SU-DHL-6 (cell line): ENCODE data around the gene CSTF3.

Experiments
- H2AFZ ChIP-seq: fragments of 200-600 bp; sonication (generic); 2 replicates; pipeline ENCODE4 v1.6.1; 2014; ENCODE audit warnings: low read depth, mild to moderate bottlenecking, moderate library complexity, mixed read lengths, antibody characterized with exemption, low read length; ENCODE audit not compliant: severe bottlenecking
- H3F3A ChIP-seq: fragments of 200-600 bp; shearing (Covaris generic); 2 replicates; pipeline ENCODE4 v1.6.0; 2016; ENCODE audit warnings: antibody characterized with exemption, mild to moderate bottlenecking; ENCODE audit not compliant: insufficient read depth
- H3K27ac ChIP-seq: fragments of 200-600 bp; sonication (generic); 2 replicates; pipeline ENCODE4 v1.5.1; 2016; ENCODE audit warnings: low read depth, mild to moderate bottlenecking, low read length, moderate library complexity, mixed read lengths
- H3K27me3 ChIP-seq: fragments of 200-600 bp; sonication (generic), shearing (Covaris generic); 2 replicates; pipeline ENCODE4 v1.6.0; 2014; ENCODE audit warnings: mild to moderate bottlenecking, low read length
- H3K36me3 ChIP-seq: fragments of 200-600 bp; sonication (generic); 2 replicates; pipeline ENCODE4 v1.6.1; 2014; ENCODE audit warnings: mild to moderate bottlenecking, low read length, mixed read lengths
- H3K4me2 ChIP-seq: fragments of 300-600, 200-600 bp; shearing (Covaris generic), sonication (generic); 2 replicates; pipeline ENCODE4 v1.6.0; 2014; ENCODE audit warnings: low read length, low read depth, mild to moderate bottlenecking; ENCODE audit not compliant: poor library complexity, severe bottlenecking
- H3K4me3 ChIP-seq: fragments of 200-600 bp; sonication (generic); 2 replicates; pipeline ENCODE4 v1.5.1; 2014; ENCODE audit warnings: antibody characterized with exemption, low read length, mild to moderate bottlenecking, mixed read lengths; ENCODE audit not compliant: insufficient read depth, poor library complexity, severe bottlenecking
- H3K79me2 ChIP-seq: fragments of 200-600 bp; sonication (generic); 2 replicates; pipeline ENCODE4 v1.6.1; 2014; ENCODE audit warnings: mild to moderate bottlenecking, low read length, moderate library complexity; ENCODE audit not compliant: insufficient read depth
- H3K9ac ChIP-seq: fragments of 200-600 bp; sonication (generic); 2 replicates; pipeline ENCODE4 v1.7.0; 2014; ENCODE audit warnings: mild to moderate bottlenecking, low read length
- H3K9me2 ChIP-seq: fragments of 200-600 bp; sonication (generic); replicated peaks from 2 replicates; pipeline ENCODE4 v1.6.1; 2014; ENCODE audit warnings: low read length; ENCODE audit not compliant: insufficient read depth
- H3K9me3 ChIP-seq: fragments of 200-600 bp; sonication (generic); 2 replicates; pipeline ENCODE4 v1.6.1; 2014; ENCODE audit warnings: low read length, mixed read lengths; ENCODE audit not compliant: insufficient read depth
- H4K20me1 ChIP-seq: fragments of 200-600 bp; sonication (generic); 2 replicates; pipeline ENCODE4 v1.6.1; 2014; ENCODE audit warnings: low read depth, mild to moderate bottlenecking, antibody characterized with exemption, low read length, moderate library complexity, mixed read lengths
- EZH2phosphoT487 ChIP-seq: fragments of 200-600 bp; sonication (generic), shearing (Covaris generic); conservative IDR thresholded peaks from 2 replicates; pipeline ENCODE4 v1.6.1; 2018; ENCODE audit warnings: mild to moderate bottlenecking, antibody characterized with exemption, low read length, moderate library complexity, mixed read lengths
- TF ChIP-seq, protein P1 (sequence below): fragments of 200-600 bp; sonication (generic); IDR thresholded peaks from one replicate; pipeline ENCODE4 v1.5.1; 2017; ENCODE audit warnings: antibody characterized with exemption, mild to moderate bottlenecking, low read length, moderate library complexity; ENCODE audit not compliant: insufficient read depth, poor library complexity, severe bottlenecking

Gene CSTF3

GRCh38 chr11:33172996-33173395, 11.7 kb upstream of the CSTF3 start:
- Histone ChIP-seq H3K27ac (no peak overlapping the region), H3K9ac (no peak overlapping the region), H3F3A (no peaks in the 10 kb centered on the region), H3K79me2 (no peaks in the 10 kb centered on the region), H3K27me3 (no peaks in the 10 kb centered on the region), H2AFZ (no peak overlapping the region), H4K20me1 (no peaks in the 10 kb centered on the region), H3K9me2 (no peaks in the 10 kb centered on the region), H3K4me3 (no peak overlapping the region), H3K4me2 (no peak overlapping the region), H3K36me3 (no peaks in the 10 kb centered on the region), H3K9me3 (no peaks in the 10 kb centered on the region)
- no peak for TF ChIP-seq EZH2phosphoT487
- TF ChIP-seq, protein P1, sequence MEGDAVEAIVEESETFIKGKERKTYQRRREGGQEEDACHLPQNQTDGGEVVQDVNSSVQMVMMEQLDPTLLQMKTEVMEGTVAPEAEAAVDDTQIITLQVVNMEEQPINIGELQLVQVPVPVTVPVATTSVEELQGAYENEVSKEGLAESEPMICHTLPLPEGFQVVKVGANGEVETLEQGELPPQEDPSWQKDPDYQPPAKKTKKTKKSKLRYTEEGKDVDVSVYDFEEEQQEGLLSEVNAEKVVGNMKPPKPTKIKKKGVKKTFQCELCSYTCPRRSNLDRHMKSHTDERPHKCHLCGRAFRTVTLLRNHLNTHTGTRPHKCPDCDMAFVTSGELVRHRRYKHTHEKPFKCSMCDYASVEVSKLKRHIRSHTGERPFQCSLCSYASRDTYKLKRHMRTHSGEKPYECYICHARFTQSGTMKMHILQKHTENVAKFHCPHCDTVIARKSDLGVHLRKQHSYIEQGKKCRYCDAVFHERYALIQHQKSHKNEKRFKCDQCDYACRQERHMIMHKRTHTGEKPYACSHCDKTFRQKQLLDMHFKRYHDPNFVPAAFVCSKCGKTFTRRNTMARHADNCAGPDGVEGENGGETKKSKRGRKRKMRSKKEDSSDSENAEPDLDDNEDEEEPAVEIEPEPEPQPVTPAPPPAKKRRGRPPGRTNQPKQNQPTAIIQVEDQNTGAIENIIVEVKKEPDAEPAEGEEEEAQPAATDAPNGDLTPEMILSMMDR: no peak

DNA sequence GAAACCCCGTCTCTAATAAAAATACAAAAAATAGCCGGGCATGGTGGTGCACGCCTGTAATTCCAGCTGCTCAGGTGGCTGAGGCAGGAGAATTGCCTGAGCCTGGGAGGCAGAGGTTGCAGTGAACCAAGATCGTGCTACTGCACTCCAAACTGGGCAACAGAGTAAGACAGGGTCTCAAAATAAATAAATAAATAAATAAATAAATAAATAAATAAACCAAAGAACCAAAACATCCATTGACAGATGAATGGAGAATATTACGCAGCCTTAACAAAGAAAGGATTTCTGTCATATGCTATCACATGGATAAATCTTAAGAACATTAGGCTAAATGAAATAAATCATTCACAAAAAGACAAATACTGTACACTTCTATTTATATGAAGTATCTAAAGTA, 11.1 kb upstream of the CSTF3 start:
- Histone ChIP-seq H3K9me2 (no peaks in the 10 kb centered on the region), H4K20me1 (no peaks in the 10 kb centered on the region), H3K4me3 (no peak overlapping the region), H3K4me2 (no peak overlapping the region), H3K36me3 (no peaks in the 10 kb centered on the region), H3K27me3 (no peaks in the 10 kb centered on the region), H3K9me3 (no peaks in the 10 kb centered on the region), H3K27ac (no peak overlapping the region), H3K9ac (no peak overlapping the region), H2AFZ (no peak overlapping the region), H3K79me2 (no peaks in the 10 kb centered on the region), H3F3A (no peaks in the 10 kb centered on the region)
- TF ChIP-seq, protein P1: no peak
- TF ChIP-seq EZH2phosphoT487: no peak

DNA sequence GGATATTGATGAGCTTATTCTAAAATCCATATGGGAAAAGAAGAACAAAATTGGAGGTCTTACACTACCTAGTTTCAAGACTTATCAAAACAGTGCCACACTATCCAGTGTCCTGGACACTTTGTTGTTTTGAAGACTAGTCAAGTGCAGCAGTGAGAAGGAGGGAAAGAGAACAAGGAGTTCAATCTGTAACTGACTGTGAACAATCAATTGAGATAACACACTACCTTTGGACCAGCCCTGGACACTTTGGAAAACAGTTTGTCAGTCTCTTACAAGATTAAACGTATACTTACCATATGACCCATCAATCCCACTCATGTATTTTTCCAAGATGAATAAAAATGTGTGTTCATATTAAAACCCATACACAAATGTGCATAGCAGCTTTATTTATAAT, 10.0 kb upstream of the CSTF3 start:
- no peaks in the 10 kb centered on the region for H3K27me3 ChIP-seq
- H3K27ac ChIP-seq: no peak overlapping the region
- no peaks in the 10 kb centered on the region for H3K36me3 ChIP-seq
- no peak overlapping the region for H2AFZ ChIP-seq
- H3K4me2 ChIP-seq: no peak overlapping the region
- no peaks in the 10 kb centered on the region for H3K9me2 ChIP-seq
- no peaks in the 10 kb centered on the region for H3F3A ChIP-seq
- no peak overlapping the region for H3K9ac ChIP-seq
- H3K9me3 ChIP-seq: no peaks in the 10 kb centered on the region
- no peaks in the 10 kb centered on the region for H4K20me1 ChIP-seq
- no peak overlapping the region for H3K4me3 ChIP-seq
- TF ChIP-seq EZH2phosphoT487: no peak
- TF ChIP-seq, protein P1: no peak
- H3K79me2 ChIP-seq: no peaks in the 10 kb centered on the region
